Endothelial cell of umbilical vein (primary cell): Measurements from ENCODE around the gene ING1. TPM values are rescaled to one million over a fixed set of nuclear protein-coding genes. Genes with fewer than 3 reads are reported as not detected.
"Not testable (repeated sequence)": the region's sequence is repeated elsewhere in the genome, so short reads cannot be mapped to it uniquely, and the experiment has no call there.

ENCODE experiments used
- BruUV-seq: library from RNA; stranded (reverse); fragments of 400-500 nt; replicated peaks from 2 replicates; lab custom pipeline; 2021; lab: Mats Ljungman, UMichigan
- CTCF ChIA-PET: fragments of 300-600, 350-600 bp; sonication (Branson Sonifier 250); formaldehyde crosslinking; loops from one replicate; lab custom pipeline; 2021; ENCODE audit warnings: antibody characterized with exemption, inconsistent platforms; lab: Charles Lee
- POLR2A ChIA-PET: fragments of 300-600, 350-600 bp; sonication (Branson Sonifier 250); formaldehyde crosslinking; loops from one replicate; lab custom pipeline; 2021; ENCODE audit warnings: antibody characterized with exemption, inconsistent platforms; lab: Charles Lee
- DNase-seq: peaks from one replicate; pipeline ENCODE4 v3.0.0-alpha.2; 2011; ENCODE audit warnings: low read depth, low spot score
- FAIRE-seq: peaks from 2 replicates; lab custom pipeline; 2011; peaks lifted over from hg19 to GRCh38; lab: Jason Lieb, UNC
- H2AFZ ChIP-seq: 2 replicates; pipeline ENCODE4 v1.6.0; 2012; ENCODE audit warnings: low read depth, low read length, control low read depth, inconsistent platforms
- H3K27ac ChIP-seq: 2 replicates; pipeline ENCODE4 v1.5.1; 2011; ENCODE audit warnings: low read depth, mild to moderate bottlenecking, control low read depth, low read length, moderate library complexity; ENCODE audit not compliant: insufficient read depth
- H3K27me3 ChIP-seq, 2 experiments: 2 replicates each; pipeline versions ENCODE4 v1.6.0 to v1.6.1; 2011; ENCODE audit warnings: low read length in 2 of 2, mixed read lengths in 1 of 2; ENCODE audit not compliant: control insufficient read depth in 2 of 2, insufficient read depth in 2 of 2
- H3K36me3 ChIP-seq, 2 experiments: 2 replicates in 1 of 2; 3 replicates in 1 of 2; pipeline ENCODE4 v1.5.1; 2011; ENCODE audit warnings: low read length in 2 of 2, mild to moderate bottlenecking in 1 of 2, moderate library complexity in 1 of 2; ENCODE audit not compliant: control insufficient read depth in 2 of 2, insufficient read depth in 2 of 2; ENCODE audit errors: extremely low read depth in 1 of 2
- H3K4me1 ChIP-seq: 3 replicates; pipeline ENCODE4 v1.5.1; 2011; ENCODE audit warnings: mild to moderate bottlenecking, low read length; ENCODE audit not compliant: control insufficient read depth, insufficient read depth; ENCODE audit errors: extremely low read depth
- H3K4me2 ChIP-seq: 2 replicates; pipeline ENCODE4 v1.6.1; 2011; ENCODE audit warnings: low read length, control low read depth, mixed read lengths; ENCODE audit not compliant: insufficient read depth
- H3K4me3 ChIP-seq, 3 experiments: fragments of 200-600 bp in 1 of 3; sonication (generic), shearing (Covaris generic) in 1 of 3; replicated peaks in 1 of 3; 2 replicates each; pipeline ENCODE4 v1.5.1; 2011 to 2016; ENCODE audit warnings: control low read depth in 3 of 3, low read length in 3 of 3, mild to moderate bottlenecking in 2 of 3, inconsistent platforms in 1 of 3, low read depth in 1 of 3, moderate library complexity in 1 of 3; ENCODE audit not compliant: insufficient read depth in 1 of 3
- H3K79me2 ChIP-seq: 2 replicates; pipeline ENCODE4 v1.6.0; 2012; ENCODE audit warnings: low read length, inconsistent platforms; ENCODE audit not compliant: control insufficient read depth, insufficient read depth
- H3K9ac ChIP-seq: replicated peaks from 2 replicates; pipeline ENCODE3; 2011; ENCODE audit warnings: low read length, control low read depth; ENCODE audit not compliant: insufficient read depth; ENCODE audit errors: extremely low read depth
- H3K9me1 ChIP-seq: replicated peaks from 3 replicates; pipeline ENCODE4 v1.6.0; 2011; ENCODE audit warnings: mild to moderate bottlenecking, low read length; ENCODE audit not compliant: control insufficient read depth, insufficient read depth; ENCODE audit errors: extremely low read depth
- H3K9me3 ChIP-seq: replicated peaks from 2 replicates; pipeline ENCODE4 v1.5.1; 2012; ENCODE audit warnings: low read length, inconsistent platforms; ENCODE audit not compliant: control insufficient read depth, insufficient read depth
- H4K20me1 ChIP-seq: replicated peaks from 2 replicates; pipeline ENCODE3; 2011; ENCODE audit warnings: mild to moderate bottlenecking, low read length; ENCODE audit not compliant: control insufficient read depth, insufficient read depth; ENCODE audit errors: extremely low read depth
- EZH2 ChIP-seq: IDR thresholded peaks from 2 replicates; pipeline ENCODE4 v1.6.1; 2012; ENCODE audit warnings: borderline replicate concordance, low read depth, mild to moderate bottlenecking, moderate library complexity, low read length, inconsistent platforms; ENCODE audit not compliant: severe bottlenecking
- FOS ChIP-seq: IDR thresholded peaks from 2 replicates; pipeline ENCODE4 v1.6.1; 2011; ENCODE audit warnings: mild to moderate bottlenecking, low read length, moderate library complexity, borderline replicate concordance; ENCODE audit not compliant: insufficient read depth
- GATA2 ChIP-seq: IDR thresholded peaks from 2 replicates; pipeline ENCODE4 v1.7.0; 2011; ENCODE audit warnings: low read depth, mild to moderate bottlenecking, moderate library complexity, mixed read lengths, low read length; ENCODE audit not compliant: insufficient read length, insufficient read depth
- JUN ChIP-seq: IDR thresholded peaks from 2 replicates; pipeline ENCODE4 v1.6.1; 2011; ENCODE audit warnings: borderline replicate concordance, low read depth; ENCODE audit not compliant: insufficient read length, insufficient read depth
- MYC ChIP-seq: IDR thresholded peaks from one replicate; pipeline ENCODE4 v1.6.1; 2011; ENCODE audit warnings: mild to moderate bottlenecking, low read depth, low read length
- POLR2A ChIP-seq: IDR thresholded peaks from 2 replicates; pipeline ENCODE4 v1.6.1; 2012; ENCODE audit warnings: low read depth, mild to moderate bottlenecking, control low read depth, low read length
- POLR2AphosphoS5 ChIP-seq: IDR thresholded peaks from 2 replicates; pipeline ENCODE4 v1.6.1; 2012; ENCODE audit warnings: low read depth, mild to moderate bottlenecking, control low read depth, low read length, moderate library complexity; ENCODE audit not compliant: insufficient read depth
- dilution Hi-C: fragments of 300-500 bp; cut with MboI; formaldehyde crosslinking; loops from one replicate; pipeline ENCODE4 v1.15.0; 2019; ENCODE audit warnings: low sequenced_read_pairs; ENCODE audit not compliant: extremely low pct_ligation_motif_present
- intact Hi-C: fragments of 100-400 bp; cut with micrococcal nuclease; formaldehyde crosslinking; loops from one replicate; pipeline ENCODE4 v1.10.0; 2022
- polyA plus RNA-seq, 4 experiments: library from polyadenylated mRNA; depleted of rRNA in 3 of 4; stranded (reverse) in 3 of 4; unstranded in 1 of 4; fragments of >200 nt; gene quantifications; 2 replicates each; pipeline versions ENCODE4 v1.2.1 to v1.2.3, GENCODE V29; 2011 to 2012; ENCODE audit warnings: missing spikeins in 1 of 4
- total RNA-seq: library from RNA; stranded (reverse); gene quantifications from 2 replicates; pipeline ENCODE4 v1.2.3, GENCODE V29; 2021
- TF ChIP-seq, protein P1 (sequence below): IDR thresholded peaks from 2 replicates; pipeline ENCODE4 v1.6.1; 2011; ENCODE audit not compliant: insufficient read depth, insufficient read length
- TF ChIP-seq, protein P2 (sequence below), 2 donors: IDR thresholded peaks; 1 replicate in 1 of 2; 2 replicates in 1 of 2; pipeline ENCODE4 v1.5.1; 2011; ENCODE audit warnings: low read length in 2 of 2, mild to moderate bottlenecking in 2 of 2, moderate library complexity in 2 of 2, control low read depth in 1 of 2, inconsistent platforms in 1 of 2, low read depth in 1 of 2; ENCODE audit not compliant: insufficient read depth in 1 of 2; ENCODE audit errors: extremely low read depth in 1 of 2

The ING1 gene
- total and polyA plus RNA-seq, 2 donors (not counting 3 experiments of a cell fraction or from before 2014, with no cell fraction given): 10.4 to 10.9 TPM

DNA sequence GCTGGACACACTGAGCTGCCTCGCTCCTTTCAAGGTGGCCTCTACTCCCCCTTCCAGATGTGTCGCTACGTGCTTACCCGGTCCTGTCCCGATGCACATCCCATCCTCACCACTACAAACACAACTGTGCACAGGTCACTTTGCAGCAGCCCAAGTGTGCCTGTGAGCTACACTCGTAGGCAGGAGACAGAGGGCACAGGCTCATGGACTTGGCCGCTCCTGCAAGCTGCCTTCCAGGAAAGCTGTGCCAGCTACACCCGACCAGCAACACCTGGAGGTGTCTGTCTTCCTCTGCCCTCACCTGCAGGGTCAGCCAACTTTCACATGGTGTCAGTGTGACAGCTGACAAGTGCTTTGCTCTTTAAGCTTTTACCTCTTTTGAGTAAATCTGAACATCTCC, 23.0 kb upstream of the ING1 start:
- DNase-seq (no peak), FAIRE-seq (no peak)
- Histone ChIP-seq H3K9me1 (no peaks in the 10 kb centered on the region), H4K20me1 (no peaks in the 10 kb centered on the region), H2AFZ (no peak overlapping the region), H3K27me3 (no peaks in the 10 kb centered on the region), H3K27ac (no peak overlapping the region), H3K79me2 (no peaks in the 10 kb centered on the region), H3K9me3 (no peaks in the 10 kb centered on the region), H3K4me3 (no peak overlapping the region), H3K36me3 (peaks cover 2 to 6% of the 10 kb centered on the region in 2 experiments), H3K4me2 (no peak overlapping the region), H3K9ac (no peak overlapping the region), H3K4me1 (no peaks in the 10 kb centered on the region)
- no TSS peak for BruUV-seq
- TF ChIP-seq, protein P1, sequence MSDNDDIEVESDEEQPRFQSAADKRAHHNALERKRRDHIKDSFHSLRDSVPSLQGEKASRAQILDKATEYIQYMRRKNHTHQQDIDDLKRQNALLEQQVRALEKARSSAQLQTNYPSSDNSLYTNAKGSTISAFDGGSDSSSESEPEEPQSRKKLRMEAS: no peak
- TF ChIP-seq EZH2 (no peak), MYC (no peak), FOS (no peak), POLR2A (no peak), GATA2 (no peak), POLR2AphosphoS5 (no peak), JUN (no peak)
- TF ChIP-seq, protein P2, sequence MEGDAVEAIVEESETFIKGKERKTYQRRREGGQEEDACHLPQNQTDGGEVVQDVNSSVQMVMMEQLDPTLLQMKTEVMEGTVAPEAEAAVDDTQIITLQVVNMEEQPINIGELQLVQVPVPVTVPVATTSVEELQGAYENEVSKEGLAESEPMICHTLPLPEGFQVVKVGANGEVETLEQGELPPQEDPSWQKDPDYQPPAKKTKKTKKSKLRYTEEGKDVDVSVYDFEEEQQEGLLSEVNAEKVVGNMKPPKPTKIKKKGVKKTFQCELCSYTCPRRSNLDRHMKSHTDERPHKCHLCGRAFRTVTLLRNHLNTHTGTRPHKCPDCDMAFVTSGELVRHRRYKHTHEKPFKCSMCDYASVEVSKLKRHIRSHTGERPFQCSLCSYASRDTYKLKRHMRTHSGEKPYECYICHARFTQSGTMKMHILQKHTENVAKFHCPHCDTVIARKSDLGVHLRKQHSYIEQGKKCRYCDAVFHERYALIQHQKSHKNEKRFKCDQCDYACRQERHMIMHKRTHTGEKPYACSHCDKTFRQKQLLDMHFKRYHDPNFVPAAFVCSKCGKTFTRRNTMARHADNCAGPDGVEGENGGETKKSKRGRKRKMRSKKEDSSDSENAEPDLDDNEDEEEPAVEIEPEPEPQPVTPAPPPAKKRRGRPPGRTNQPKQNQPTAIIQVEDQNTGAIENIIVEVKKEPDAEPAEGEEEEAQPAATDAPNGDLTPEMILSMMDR (IDR thresholded peaks at IDR 0.05; ENCODE audit: extremely low read depth in 1 of 2, insufficient read depth in 1 of 2, low read depth in 1 of 2, low read length in 2 of 2): no peak
- intact Hi-C loops: no loop called here
- dilution Hi-C loops: no loop called here
- ChIA-PET CTCF (interaction anchor here (1.4 kb wide), 1 partner anchor 10 kb away, joined by 7 read pairs; no protein-coding TSS in a partner anchor), POLR2A (interaction anchor here (1.4 kb wide), 1 partner anchor 25 kb away, joined by 5 read pairs; no protein-coding TSS in a partner anchor)

DNA sequence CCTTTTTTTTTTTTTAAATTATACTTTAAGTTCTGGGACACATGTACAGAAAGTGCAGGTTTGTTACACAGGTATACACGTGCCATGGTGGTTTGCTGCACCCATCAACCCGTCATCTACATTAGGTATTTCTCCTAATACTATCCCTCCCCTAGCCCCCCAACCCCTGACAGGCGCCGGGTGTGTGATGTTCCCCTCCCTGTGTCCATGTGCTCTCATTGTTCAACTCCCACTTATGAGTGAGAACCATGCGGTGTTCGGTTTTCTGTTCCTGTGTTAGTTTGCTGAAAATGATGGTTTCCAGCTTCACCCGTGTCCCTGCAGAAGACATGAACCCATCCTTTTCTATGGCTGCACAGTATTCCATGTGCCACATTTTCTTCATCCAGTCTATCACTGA, 17.7 kb upstream of the ING1 start:
- intact Hi-C loops, H3K36me3 ChIP-seq, H2AFZ ChIP-seq, H3K4me1 ChIP-seq, H3K9me1 ChIP-seq, H3K27ac ChIP-seq, POLR2A ChIA-PET, H4K20me1 ChIP-seq, DNase-seq, CTCF ChIA-PET, H3K4me2 ChIP-seq, H3K4me3 ChIP-seq, H3K9me3 ChIP-seq, H3K9ac ChIP-seq, FAIRE-seq, dilution Hi-C loops, BruUV-seq, H3K27me3 ChIP-seq, H3K79me2 ChIP-seq: not testable (repeated sequence)
